HepG2 (cell line): ENCODE results near the gene CSN3. TPM values are rescaled to one million over a fixed set of nuclear protein-coding genes. Genes with fewer than 3 reads are reported as not detected.

Experiments
- CEBPG ChIP-seq: IDR thresholded peaks from 2 replicates; pipeline ENCODE4 v1.6.1; 2016
- GATA4 ChIP-seq: sonication (generic); IDR thresholded peaks from 2 replicates; pipeline ENCODE4 v1.6.1; 2016; ENCODE audit warnings: antibody characterized with exemption, low read depth, borderline replicate concordance
- HDAC2 ChIP-seq: sonication (generic); formaldehyde crosslinking; IDR thresholded peaks from 2 replicates; pipeline ENCODE4 v1.4.0; 2020; ENCODE audit warnings: missing genetic modification reagents
- HOXD1 ChIP-seq: sonication (generic); formaldehyde crosslinking; IDR thresholded peaks from 2 replicates; pipeline ENCODE4 v1.5.0; 2020; ENCODE audit warnings: missing genetic modification reagents
- NFATC3 ChIP-seq: sonication (generic); formaldehyde crosslinking; IDR thresholded peaks from 2 replicates; pipeline ENCODE4 v1.5.1; 2020; ENCODE audit warnings: mild to moderate bottlenecking, missing genetic modification reagents
- NRL ChIP-seq: sonication (generic); formaldehyde crosslinking; IDR thresholded peaks from 2 replicates; pipeline ENCODE4 v1.5.0; 2020; ENCODE audit warnings: missing genetic modification reagents, mild to moderate bottlenecking, moderate library complexity, borderline replicate concordance
- PPARG ChIP-seq: conservative IDR thresholded peaks from 2 replicates; pipeline ENCODE4 v1.6.1; 2016; ENCODE audit warnings: missing biosample characterization, missing genetic modification reagents
- SP1 ChIP-seq, 2 experiments: fragments of 450-650 bp in 1 of 2; sonication (generic) in 1 of 2; formaldehyde crosslinking in 1 of 2; IDR thresholded peaks; 2 replicates each; pipeline versions ENCODE4 v1.4.0 to v1.6.1; 2016 to 2020; ENCODE audit warnings: missing genetic modification reagents in 1 of 2
- SP5 ChIP-seq: IDR thresholded peaks from 2 replicates; pipeline ENCODE4 v1.6.1; 2016; ENCODE audit warnings: low read depth, borderline replicate concordance
- TAF15 ChIP-seq: fragments of 200-400 bp; formaldehyde crosslinking; IDR thresholded peaks from one replicate; pipeline ENCODE4 v1.6.1; 2018; ENCODE audit warnings: mild to moderate bottlenecking, low read depth, low read length; ENCODE audit not compliant: poor library complexity, severe bottlenecking
- ZFAT ChIP-seq: sonication (generic); formaldehyde crosslinking; conservative IDR thresholded peaks from 2 replicates; pipeline ENCODE4 v1.8.1; 2023; ENCODE audit warnings: missing genetic modification reagents, inconsistent platforms
- ZFP36 ChIP-seq: fragments of 150-350 bp; IDR thresholded peaks from 2 replicates; pipeline ENCODE4 v1.6.1; 2018; ENCODE audit warnings: borderline replicate concordance, low read length, low read depth; ENCODE audit not compliant: partially characterized antibody
- ZFP36L1 ChIP-seq: sonication (generic); formaldehyde crosslinking; IDR thresholded peaks from 2 replicates; pipeline ENCODE4 v1.8.0; 2022; ENCODE audit warnings: mild to moderate bottlenecking, missing genetic modification reagents, moderate library complexity
- ZNF263 ChIP-seq: sonication (generic); formaldehyde crosslinking; IDR thresholded peaks from 2 replicates; pipeline ENCODE4 v1.4.0; 2020; ENCODE audit warnings: missing genetic modification reagents
- ZNF616 ChIP-seq: sonication (generic); formaldehyde crosslinking; IDR thresholded peaks from 2 replicates; pipeline ENCODE4 v1.5.0; 2020; ENCODE audit warnings: low read depth, mild to moderate bottlenecking, missing genetic modification reagents
- ZNF678 ChIP-seq: sonication (generic); formaldehyde crosslinking; IDR thresholded peaks from 2 replicates; pipeline ENCODE4 v1.4.0; 2020; ENCODE audit warnings: mild to moderate bottlenecking, missing genetic modification reagents
- ZNF747 ChIP-seq: sonication (generic); formaldehyde crosslinking; IDR thresholded peaks from 2 replicates; pipeline ENCODE4 v1.8.1; 2023; ENCODE audit warnings: missing genetic modification reagents, mild to moderate bottlenecking, borderline replicate concordance
- polyA plus RNA-seq, 8 experiments: library from polyadenylated mRNA; depleted of rRNA in 3 of 8; stranded (reverse) in 7 of 8; unstranded in 1 of 8; fragments of >200 nt; fragmentation: Illumina TruSeq in 4 of 8; extraction: Trizol in 4 of 8; gene quantifications; 2 replicates each; pipeline versions ENCODE4 v1.2.1 to v1.2.3, GENCODE V29; 2011 to 2016; ENCODE audit warnings: low read depth in 4 of 8, missing spikeins in 1 of 8, mixed read lengths in 1 of 8; ENCODE audit not compliant: insufficient read depth in 1 of 8
- total RNA-seq, 5 experiments: library from RNA; depleted of rRNA; stranded (reverse); fragments of >200 nt; fragmentation: Illumina TruSeq; extraction: Trizol; gene quantifications; 2 replicates each; pipeline ENCODE4 v1.2.3, GENCODE V29; 2016; ENCODE audit warnings: low read depth in 1 of 5
- TF ChIP-seq, protein P1 (sequence below): sonication (generic); formaldehyde crosslinking; conservative IDR thresholded peaks from 2 replicates; pipeline ENCODE4 v1.8.0; 2022; ENCODE audit warnings: low read depth, missing genetic modification reagents
- TF ChIP-seq, protein P2 (sequence below): sonication (generic); formaldehyde crosslinking; conservative IDR thresholded peaks from 2 replicates; pipeline ENCODE4 v1.4.0; 2020; ENCODE audit warnings: missing genetic modification reagents
- TF ChIP-seq, protein P3 (sequence below): sonication (generic); formaldehyde crosslinking; IDR thresholded peaks from 2 replicates; pipeline ENCODE4 v1.8.0; 2022; ENCODE audit warnings: missing genetic modification reagents, low read depth, mild to moderate bottlenecking, borderline replicate concordance
- TF ChIP-seq, protein P4 (sequence below): sonication (generic); formaldehyde crosslinking; IDR thresholded peaks from 2 replicates; pipeline ENCODE4 v1.8.0; 2022; ENCODE audit warnings: missing genetic modification reagents, mild to moderate bottlenecking, moderate library complexity, borderline replicate concordance
- TF ChIP-seq, protein P5 (sequence below): IDR thresholded peaks from 2 replicates; pipeline ENCODE4 v1.6.1; 2016; ENCODE audit warnings: low read depth, control low read depth
- TF ChIP-seq, protein P6 (sequence below): sonication (generic); formaldehyde crosslinking; conservative IDR thresholded peaks from 2 replicates; pipeline ENCODE4 v1.4.0; 2020; ENCODE audit warnings: missing genetic modification reagents

The CSN3 gene
- total and polyA plus RNA-seq, 2 of the 13 experiments (the other 11 are each of a cell fraction or from before 2014, with no cell fraction given), result not detected

DNA sequence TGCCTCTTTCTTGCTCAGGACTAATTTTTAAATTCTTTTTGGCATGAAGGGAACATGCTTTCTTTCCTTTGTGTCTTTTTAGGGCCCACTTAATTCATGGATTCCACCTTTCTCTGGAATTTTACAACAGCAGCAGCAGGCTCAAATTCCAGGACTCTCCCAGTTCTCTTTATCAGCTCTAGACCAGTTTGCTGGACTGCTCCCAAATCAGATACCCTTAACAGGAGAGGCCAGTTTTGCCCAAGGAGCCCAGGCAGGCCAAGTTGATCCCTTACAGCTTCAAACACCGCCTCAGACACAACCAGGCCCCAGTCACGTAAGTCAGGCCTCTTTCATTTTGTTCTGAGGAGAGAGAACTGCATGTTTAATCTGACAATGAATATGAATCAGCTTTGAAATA, 44.6 kb upstream of the CSN3 start (continued):
- TF ChIP-seq ZNF747 (CRISPR knock-in tag) (no peak), ZFP36L1 (CRISPR knock-in tag) (no peak), ZNF263 (CRISPR knock-in tag) (no peak), HOXD1 (CRISPR knock-in tag) (no peak), NFATC3 (CRISPR knock-in tag) (no peak), PPARG (no peak), ZNF678 (CRISPR knock-in tag) (no peak), ZFAT (CRISPR knock-in tag) (no peak), SP5 (CRISPR knock-in tag) (no peak), TAF15 (no peak), ZNF616 (CRISPR knock-in tag) (no peak), GATA4 (no peak), NRL (CRISPR knock-in tag) (no peak), ZFP36 (no peak), CEBPG (CRISPR knock-in tag) (peak; percentile 13; the same call in 1 of the 2 replicates), HDAC2 (CRISPR knock-in tag) (0 out of 2 replicates have a peak, but pooled peaks have one; percentile 27), SP1 (IDR thresholded peaks at IDR 0.05) (no peak), SP1 (CRISPR knock-in tag; IDR thresholded peaks at IDR 0.05) (no peak)
- TF ChIP-seq, protein P1, sequence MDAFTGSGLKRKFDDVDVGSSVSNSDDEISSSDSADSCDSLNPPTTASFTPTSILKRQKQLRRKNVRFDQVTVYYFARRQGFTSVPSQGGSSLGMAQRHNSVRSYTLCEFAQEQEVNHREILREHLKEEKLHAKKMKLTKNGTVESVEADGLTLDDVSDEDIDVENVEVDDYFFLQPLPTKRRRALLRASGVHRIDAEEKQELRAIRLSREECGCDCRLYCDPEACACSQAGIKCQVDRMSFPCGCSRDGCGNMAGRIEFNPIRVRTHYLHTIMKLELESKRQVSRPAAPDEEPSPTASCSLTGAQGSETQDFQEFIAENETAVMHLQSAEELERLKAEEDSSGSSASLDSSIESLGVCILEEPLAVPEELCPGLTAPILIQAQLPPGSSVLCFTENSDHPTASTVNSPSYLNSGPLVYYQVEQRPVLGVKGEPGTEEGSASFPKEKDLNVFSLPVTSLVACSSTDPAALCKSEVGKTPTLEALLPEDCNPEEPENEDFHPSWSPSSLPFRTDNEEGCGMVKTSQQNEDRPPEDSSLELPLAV (CRISPR knock-in tag), result no peak
- TF ChIP-seq, protein P2, sequence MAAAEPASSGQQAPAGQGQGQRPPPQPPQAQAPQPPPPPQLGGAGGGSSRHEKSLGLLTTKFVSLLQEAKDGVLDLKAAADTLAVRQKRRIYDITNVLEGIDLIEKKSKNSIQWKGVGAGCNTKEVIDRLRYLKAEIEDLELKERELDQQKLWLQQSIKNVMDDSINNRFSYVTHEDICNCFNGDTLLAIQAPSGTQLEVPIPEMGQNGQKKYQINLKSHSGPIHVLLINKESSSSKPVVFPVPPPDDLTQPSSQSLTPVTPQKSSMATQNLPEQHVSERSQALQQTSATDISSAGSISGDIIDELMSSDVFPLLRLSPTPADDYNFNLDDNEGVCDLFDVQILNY (CRISPR knock-in tag), result no peak
- TF ChIP-seq, protein P3, sequence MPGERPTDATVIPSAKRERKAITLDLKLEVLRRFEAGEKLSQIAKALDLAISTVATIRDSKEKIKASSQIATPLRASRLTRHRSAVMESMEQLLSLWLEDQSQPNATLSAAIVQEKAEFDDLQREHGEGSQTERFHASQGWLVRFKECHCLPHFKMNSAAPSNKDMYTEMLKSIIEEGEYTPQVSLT (CRISPR knock-in tag), result no peak
- TF ChIP-seq, protein P4, sequence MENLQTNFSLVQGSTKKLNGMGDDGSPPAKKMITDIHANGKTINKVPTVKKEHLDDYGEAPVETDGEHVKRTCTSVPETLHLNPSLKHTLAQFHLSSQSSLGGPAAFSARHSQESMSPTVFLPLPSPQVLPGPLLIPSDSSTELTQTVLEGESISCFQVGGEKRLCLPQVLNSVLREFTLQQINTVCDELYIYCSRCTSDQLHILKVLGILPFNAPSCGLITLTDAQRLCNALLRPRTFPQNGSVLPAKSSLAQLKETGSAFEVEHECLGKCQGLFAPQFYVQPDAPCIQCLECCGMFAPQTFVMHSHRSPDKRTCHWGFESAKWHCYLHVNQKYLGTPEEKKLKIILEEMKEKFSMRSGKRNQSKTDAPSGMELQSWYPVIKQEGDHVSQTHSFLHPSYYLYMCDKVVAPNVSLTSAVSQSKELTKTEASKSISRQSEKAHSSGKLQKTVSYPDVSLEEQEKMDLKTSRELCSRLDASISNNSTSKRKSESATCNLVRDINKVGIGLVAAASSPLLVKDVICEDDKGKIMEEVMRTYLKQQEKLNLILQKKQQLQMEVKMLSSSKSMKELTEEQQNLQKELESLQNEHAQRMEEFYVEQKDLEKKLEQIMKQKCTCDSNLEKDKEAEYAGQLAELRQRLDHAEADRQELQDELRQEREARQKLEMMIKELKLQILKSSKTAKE (CRISPR knock-in tag), result no peak
- TF ChIP-seq, protein P5, sequence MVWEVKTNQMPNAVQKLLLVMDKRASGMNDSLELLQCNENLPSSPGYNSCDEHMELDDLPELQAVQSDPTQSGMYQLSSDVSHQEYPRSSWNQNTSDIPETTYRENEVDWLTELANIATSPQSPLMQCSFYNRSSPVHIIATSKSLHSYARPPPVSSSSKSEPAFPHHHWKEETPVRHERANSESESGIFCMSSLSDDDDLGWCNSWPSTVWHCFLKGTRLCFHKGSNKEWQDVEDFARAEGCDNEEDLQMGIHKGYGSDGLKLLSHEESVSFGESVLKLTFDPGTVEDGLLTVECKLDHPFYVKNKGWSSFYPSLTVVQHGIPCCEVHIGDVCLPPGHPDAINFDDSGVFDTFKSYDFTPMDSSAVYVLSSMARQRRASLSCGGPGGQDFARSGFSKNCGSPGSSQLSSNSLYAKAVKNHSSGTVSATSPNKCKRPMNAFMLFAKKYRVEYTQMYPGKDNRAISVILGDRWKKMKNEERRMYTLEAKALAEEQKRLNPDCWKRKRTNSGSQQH (CRISPR knock-in tag), result no peak
- TF ChIP-seq, protein P6, sequence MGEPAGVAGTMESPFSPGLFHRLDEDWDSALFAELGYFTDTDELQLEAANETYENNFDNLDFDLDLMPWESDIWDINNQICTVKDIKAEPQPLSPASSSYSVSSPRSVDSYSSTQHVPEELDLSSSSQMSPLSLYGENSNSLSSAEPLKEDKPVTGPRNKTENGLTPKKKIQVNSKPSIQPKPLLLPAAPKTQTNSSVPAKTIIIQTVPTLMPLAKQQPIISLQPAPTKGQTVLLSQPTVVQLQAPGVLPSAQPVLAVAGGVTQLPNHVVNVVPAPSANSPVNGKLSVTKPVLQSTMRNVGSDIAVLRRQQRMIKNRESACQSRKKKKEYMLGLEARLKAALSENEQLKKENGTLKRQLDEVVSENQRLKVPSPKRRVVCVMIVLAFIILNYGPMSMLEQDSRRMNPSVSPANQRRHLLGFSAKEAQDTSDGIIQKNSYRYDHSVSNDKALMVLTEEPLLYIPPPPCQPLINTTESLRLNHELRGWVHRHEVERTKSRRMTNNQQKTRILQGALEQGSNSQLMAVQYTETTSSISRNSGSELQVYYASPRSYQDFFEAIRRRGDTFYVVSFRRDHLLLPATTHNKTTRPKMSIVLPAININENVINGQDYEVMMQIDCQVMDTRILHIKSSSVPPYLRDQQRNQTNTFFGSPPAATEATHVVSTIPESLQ, result no peak
